GM08714 (cell line): ENCODE data around the gene CD248.

ENCODE experiments used
- H3K4me3 ChIP-seq: fragments of 200-500 bp; sonication (Bioruptor generic); 2 replicates; pipeline ENCODE4 v1.5.1; 2014; ENCODE audit warnings: mild to moderate bottlenecking, low read length, inconsistent platforms
- ZNF274 ChIP-seq: IDR thresholded peaks from 2 replicates; pipeline ENCODE4 v1.6.1; 2012; ENCODE audit warnings: mild to moderate bottlenecking, low read depth, low read length

Gene CD248

GRCh38 chr11:66302656-66303055, 14.2 kb downstream of the CD248 start:
- TF ChIP-seq ZNF274, result no peak
- no peak overlapping the region for H3K4me3 ChIP-seq

- no peak for TF ChIP-seq ZNF274
- H3K4me3 ChIP-seq, result no peak overlapping the region
Observed at GRCh38 chr11:66299186-66299585, 17.7 kb downstream of the CD248 start.

- no peak overlapping the region for H3K4me3 ChIP-seq
- no peak for TF ChIP-seq ZNF274
Observed at GRCh38 chr11:66297610-66298009, 19.2 kb downstream of the CD248 start.

- no peak for TF ChIP-seq ZNF274
Observed at GRCh38 chr11:66294626-66295620, 21.9 kb downstream of the CD248 start.

GRCh38 chr11:66293777-66294625, 22.8 kb downstream of the CD248 start:
- no peak overlapping the region for H3K4me3 ChIP-seq
- TF ChIP-seq ZNF274, result no peak

More at GRCh38 chr11:66294626-66295620, 21.9 kb downstream of the CD248 start:
- no peak overlapping the region for H3K4me3 ChIP-seq

GRCh38 chr11:66293352-66293751, 23.5 kb downstream of the CD248 start:
- no peak overlapping the region for H3K4me3 ChIP-seq
- no peak for TF ChIP-seq ZNF274

- H3K4me3 ChIP-seq, result no peak overlapping the region
- TF ChIP-seq ZNF274, result no peak
Observed at GRCh38 chr11:66292543-66293332, 24.1 kb downstream of the CD248 start.

- H3K4me3 ChIP-seq, result no peak within 1 kb of the TSS
- no peak for TF ChIP-seq ZNF274
Observed at GRCh38 chr11:66291706-66292542, 24.9 kb downstream of the CD248 start, which contains the start of gene TMEM151A. TSS of gene TMEM151A (plus strand) at chr11:66291894. CDS start at chr11:66292014, 120 bp downstream.

GRCh38 chr11:66291303-66291705, 25.5 kb downstream of the CD248 start:
- no peak overlapping the region for H3K4me3 ChIP-seq
- no peak for TF ChIP-seq ZNF274

GRCh38 chr11:66290330-66290621, 26.6 kb downstream of the CD248 start:
- H3K4me3 ChIP-seq, result no peak overlapping the region
- TF ChIP-seq ZNF274, result no peak

GRCh38 chr11:66289548-66290329, 27.1 kb downstream of the CD248 start:
- H3K4me3 ChIP-seq, result peak overlapping the region; percentile 68; the same call in 1 of the 2 replicates
- TF ChIP-seq ZNF274, result no peak

- H3K4me3 ChIP-seq, result peak within 1 kb of the TSS; percentile 81
- no peak for TF ChIP-seq ZNF274
Observed at GRCh38 chr11:66288671-66289547, 27.9 kb downstream of the CD248 start, which contains the start of gene YIF1A. TSS of gene YIF1A (minus strand) at chr11:66289143. CDS start at chr11:66288985, 158 bp downstream.
